GM12891 (cell line): Measurements from ENCODE around the gene COL7A1.

Source experiments
- PAX5 ChIP-seq: IDR thresholded peaks from 2 replicates; pipeline ENCODE4 v1.6.1; 2011; ENCODE audit warnings: low read length, moderate library complexity, mild to moderate bottlenecking; ENCODE audit not compliant: insufficient read depth, severe bottlenecking
- POLR2A ChIP-seq: IDR thresholded peaks from 2 replicates; pipeline ENCODE4 v1.6.1; 2011; ENCODE audit warnings: low read depth, low read length, control low read depth
- POLR2AphosphoS5 ChIP-seq: IDR thresholded peaks from 2 replicates; pipeline ENCODE4 v1.6.1; 2011; ENCODE audit warnings: low read depth, low read length, control low read depth
- SPI1 ChIP-seq: IDR thresholded peaks from 2 replicates; pipeline ENCODE4 v1.6.1; 2011; ENCODE audit warnings: low read depth, low read length, control low read depth
- TAF1 ChIP-seq: IDR thresholded peaks from 2 replicates; pipeline ENCODE4 v1.6.1; 2011; ENCODE audit warnings: low read depth, low read length, control low read depth

GRCh38 chr3:48535578-48535977 lies 59.6 kb downstream of the COL7A1 start:
- TF ChIP-seq TAF1 (no peak), POLR2A (no peak), POLR2AphosphoS5 (no peak), SPI1 (no peak), PAX5 (no peak)
